CD4-positive, alpha-beta T cell treated with Interleukin-10 for 1 hour (primary cell): ENCODE data around the gene MS4A3.
"Not testable (repeated sequence)": the region's sequence is repeated elsewhere in the genome, so short reads cannot be mapped to it uniquely, and the experiment has no call there.

ENCODE experiments used
- DNase-seq: peaks from one replicate; pipeline ENCODE4 v3.0.0-alpha.2; 2020

Gene MS4A3

DNA sequence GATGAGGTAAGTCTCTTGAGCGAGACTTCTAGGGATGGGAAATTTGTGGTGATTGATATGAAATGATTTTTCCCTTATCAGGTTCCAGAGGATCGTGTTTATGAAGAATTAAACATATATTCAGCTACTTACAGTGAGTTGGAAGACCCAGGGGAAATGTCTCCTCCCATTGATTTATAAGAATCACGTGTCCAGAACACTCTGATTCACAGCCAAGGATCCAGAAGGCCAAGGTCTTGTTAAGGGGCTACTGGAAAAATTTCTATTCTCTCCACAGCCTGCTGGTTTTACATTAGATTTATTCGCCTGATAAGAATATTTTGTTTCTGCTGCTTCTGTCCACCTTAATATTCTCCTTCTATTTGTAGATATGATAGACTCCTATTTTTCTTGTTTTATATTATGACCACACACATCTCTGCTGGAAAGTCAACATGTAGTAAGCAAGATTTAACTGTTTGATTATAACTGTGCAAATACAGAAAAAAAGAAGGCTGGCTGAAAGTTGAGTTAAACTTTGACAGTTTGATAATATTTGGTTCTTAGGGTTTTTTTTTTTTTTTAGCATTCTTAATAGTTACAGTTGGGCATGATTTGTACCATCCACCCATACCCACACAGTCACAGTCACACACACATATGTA is 39.1 kb downstream of the MS4A3 start:
- DNase-seq = no peak

DNA sequence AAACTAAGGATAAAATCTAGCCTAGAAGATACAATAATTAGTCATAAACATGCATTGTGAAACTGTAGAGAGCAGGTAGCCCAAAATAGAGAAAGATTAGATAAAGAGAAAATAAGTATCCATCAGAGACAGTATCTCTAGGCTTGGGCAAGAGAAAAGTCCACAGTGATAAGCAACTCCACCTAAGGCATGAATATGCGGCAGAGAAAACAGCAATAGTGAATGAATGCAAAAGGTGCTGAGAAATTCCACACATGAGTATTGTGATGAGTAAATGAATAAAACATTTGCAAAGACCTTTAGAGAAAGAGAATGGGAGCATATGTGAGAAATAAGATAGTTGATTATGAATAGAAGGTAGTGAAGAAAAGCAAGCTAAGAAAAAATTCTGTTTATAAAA is 40.7 kb downstream of the MS4A3 start:
- no peak for DNase-seq

DNA sequence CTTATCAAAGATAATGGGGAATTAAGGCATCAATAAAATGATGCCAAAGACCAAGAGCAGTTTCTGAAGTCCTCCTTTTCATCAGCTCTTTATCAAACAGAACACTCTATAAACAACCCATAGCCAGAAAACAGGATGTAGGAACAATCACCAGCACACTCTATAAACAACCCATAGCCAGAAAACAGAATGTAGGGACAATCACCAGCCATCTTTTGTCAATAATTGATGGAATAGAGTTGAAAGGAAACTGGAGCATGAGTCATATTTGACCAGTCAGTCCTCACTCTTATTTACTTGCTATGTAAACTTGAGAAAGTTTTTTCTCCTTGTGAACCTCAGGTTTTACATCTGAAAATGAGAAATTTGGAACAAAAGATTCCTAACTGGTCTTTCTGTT is 42.0 kb downstream of the MS4A3 start:
- no peak for DNase-seq

GRCh38 chr11:60100516-60100915 is 44.1 kb downstream of the MS4A3 start:
- no peak for DNase-seq

DNA sequence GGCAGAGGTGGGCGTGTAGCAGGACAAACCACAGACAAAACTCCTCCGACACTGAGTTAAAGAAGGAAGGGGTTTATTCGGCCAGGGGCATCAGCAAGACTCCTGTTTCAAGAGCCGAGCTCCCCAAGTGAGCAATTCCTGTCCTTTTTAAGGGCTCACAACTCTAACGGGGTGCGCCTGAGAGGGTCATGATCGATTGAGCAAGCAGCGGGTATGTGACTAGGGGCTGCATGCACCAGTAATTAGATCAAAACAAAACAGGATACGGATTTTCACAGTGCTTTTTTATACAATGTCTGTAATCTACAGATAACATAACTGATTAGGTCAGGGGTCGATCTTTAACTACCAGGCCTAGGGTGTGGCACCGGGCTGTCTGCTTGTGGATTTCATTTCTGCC is 44.9 kb downstream of the MS4A3 start:
- DNase-seq = not testable (repeated sequence)

DNA sequence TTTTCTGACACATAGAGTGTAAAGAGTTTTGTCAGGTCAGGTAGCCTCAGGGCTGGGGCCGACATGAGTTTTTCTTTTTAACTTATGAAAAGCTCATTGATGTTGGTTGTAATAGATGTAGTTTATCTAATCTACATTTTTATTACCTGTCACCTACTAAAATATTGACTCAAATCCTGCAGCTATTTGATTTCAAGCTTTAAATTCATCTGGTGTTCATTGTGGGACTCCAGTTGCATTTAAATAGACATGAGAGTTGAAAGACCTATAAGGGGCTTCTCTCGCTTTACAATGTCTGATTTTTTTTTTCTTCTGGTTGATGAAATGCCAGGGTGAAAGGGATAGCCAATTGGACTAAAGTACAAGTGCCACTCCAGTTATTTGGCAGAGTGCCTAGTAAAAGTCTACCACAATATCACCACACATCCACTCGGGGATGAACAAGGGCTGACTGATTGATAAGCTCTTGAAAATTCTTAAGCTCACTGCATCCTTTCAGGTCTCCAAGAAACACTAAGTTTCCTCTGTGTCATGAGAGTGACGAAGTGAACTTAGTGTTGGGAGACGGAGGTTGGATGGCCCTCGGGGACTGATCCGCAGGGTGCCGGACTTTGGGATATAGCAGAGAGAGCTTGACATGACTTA is 48.1 kb downstream of the MS4A3 start:
- DNase-seq = not testable (repeated sequence)

DNA sequence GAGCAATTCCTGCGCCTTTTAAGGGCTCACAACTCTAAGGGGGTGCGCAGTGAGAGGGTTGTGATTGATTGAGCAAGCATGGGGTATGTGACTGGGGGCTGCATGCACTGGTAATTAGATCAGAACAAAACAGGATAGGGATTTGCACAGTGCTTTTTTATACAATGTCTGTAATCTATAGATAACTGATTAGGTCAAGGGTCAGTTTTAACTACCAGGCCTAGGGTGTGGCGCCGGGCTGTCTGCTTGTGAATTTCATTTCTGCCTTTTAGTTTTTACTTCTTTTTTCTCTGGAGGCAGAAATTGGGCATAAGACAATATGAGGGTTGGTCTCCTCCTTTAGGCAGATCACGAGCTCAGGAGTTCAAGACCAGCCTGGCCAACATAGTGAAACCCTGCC is 52.2 kb downstream of the MS4A3 start:
- not testable (repeated sequence) for DNase-seq

DNA sequence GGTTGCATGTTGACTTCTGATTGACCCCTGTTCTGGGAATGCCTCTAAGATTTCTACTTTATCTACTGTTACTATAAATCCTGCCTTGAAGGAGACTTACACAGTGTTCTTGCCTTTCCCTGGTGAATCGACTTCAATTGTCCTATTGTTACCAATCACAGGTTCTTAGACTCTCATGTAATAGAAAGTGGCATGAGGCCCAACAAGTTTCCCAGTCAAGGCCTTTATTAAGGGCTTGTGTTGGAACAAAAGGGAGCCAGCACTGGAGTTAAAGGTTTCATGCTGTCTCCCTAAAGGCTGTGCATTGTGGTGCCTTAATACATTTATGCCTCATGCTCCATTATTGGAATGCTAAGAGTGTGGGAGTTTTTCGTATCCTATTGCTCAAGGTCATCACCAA is 55.3 kb downstream of the MS4A3 start:
- DNase-seq = no peak

- DNase-seq = no peak
Observed at GRCh38 chr11:60116996-60117790, 60.7 kb downstream of the MS4A3 start.

DNA sequence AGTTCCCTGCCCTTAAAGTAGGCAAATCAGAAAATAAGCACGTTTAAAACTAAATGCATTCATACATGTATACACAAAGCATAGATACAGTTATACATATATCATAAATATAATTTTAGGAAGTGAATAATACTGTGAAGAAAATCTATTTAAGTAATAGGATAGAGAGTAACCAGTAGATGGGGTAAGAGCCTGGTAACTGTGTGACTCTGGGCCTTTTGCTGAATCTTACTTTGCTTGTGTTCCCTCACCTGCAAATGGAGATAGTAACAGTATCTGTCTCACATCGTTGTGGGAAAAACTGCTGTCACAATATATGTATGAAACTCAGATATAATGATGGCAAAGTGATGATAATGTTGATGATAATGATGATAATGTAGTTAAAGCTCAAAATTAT is 61.9 kb downstream of the MS4A3 start:
- no peak for DNase-seq

DNA sequence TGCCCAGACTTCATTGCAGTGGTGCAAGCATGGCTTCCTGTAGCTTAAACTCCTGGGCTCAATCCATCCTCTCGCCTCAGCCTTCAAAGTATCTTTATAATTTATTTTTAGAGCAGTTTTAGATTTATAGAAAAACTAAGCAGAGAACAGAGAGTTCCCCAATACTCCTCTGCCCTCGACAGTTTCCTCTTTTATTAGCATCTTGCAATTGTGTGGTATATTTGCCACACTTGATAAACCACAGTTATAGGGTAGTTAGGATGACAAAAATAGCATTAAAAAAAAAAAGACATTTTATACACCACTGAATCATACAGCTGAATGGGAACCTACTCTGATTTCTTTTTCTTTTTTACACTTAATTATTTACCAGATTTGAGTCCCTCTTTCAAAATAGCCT is 63.2 kb downstream of the MS4A3 start:
- no peak for DNase-seq
